K562 (cell line): ENCODE measurements around the gene KCNJ9. TPM values are rescaled to one million over a fixed set of nuclear protein-coding genes. Genes with fewer than 3 reads are reported as not detected.

Experiments
- ARID2 ChIP-seq: fragments of 450-650 bp; IDR thresholded peaks from 2 replicates; pipeline ENCODE4 v1.6.1; 2017; ENCODE audit warnings: antibody characterized with exemption, mild to moderate bottlenecking
- CHD1 ChIP-seq: fragments of 200-600 bp; sonication (generic); IDR thresholded peaks from one replicate; pipeline ENCODE4 v1.6.1; 2012; ENCODE audit warnings: mild to moderate bottlenecking, moderate library complexity, low read length, inconsistent platforms
- DNMT1 ChIP-seq: fragments of 450-650 bp; IDR thresholded peaks from 2 replicates; pipeline ENCODE4 v1.6.1; 2016; ENCODE audit warnings: antibody characterized with exemption, mild to moderate bottlenecking
- GABPB2 ChIP-seq: fragments of 250-450 bp; sonication (Bioruptor Pico); conservative IDR thresholded peaks from 2 replicates; pipeline ENCODE4 v1.5.1; 2021; ENCODE audit warnings: mild to moderate bottlenecking
- HNRNPK ChIP-seq: fragments of 200-400 bp; formaldehyde crosslinking; IDR thresholded peaks from one replicate; pipeline ENCODE4 v1.6.1; 2018; ENCODE audit warnings: mild to moderate bottlenecking, low read depth, low read length; ENCODE audit not compliant: poor library complexity, severe bottlenecking
- MCM5 ChIP-seq: fragments of 450-650 bp; IDR thresholded peaks from 2 replicates; pipeline ENCODE4 v1.6.1; 2016; ENCODE audit warnings: low read depth
- MTA2 ChIP-seq: fragments of 450-650 bp; IDR thresholded peaks from 2 replicates; pipeline ENCODE4 v1.6.1; 2016; ENCODE audit warnings: low read depth
- PCBP2 ChIP-seq: fragments of 200-400 bp; formaldehyde crosslinking; IDR thresholded peaks from 2 replicates; pipeline ENCODE4 v1.6.1; 2018; ENCODE audit warnings: low read length, low read depth, mild to moderate bottlenecking, moderate library complexity; ENCODE audit not compliant: poor library complexity, severe bottlenecking
- RFX5 ChIP-seq: IDR thresholded peaks from 2 replicates; pipeline ENCODE4 v1.6.1; 2011; ENCODE audit warnings: low read depth, mild to moderate bottlenecking, improper control_type of control experiment, low read length
- SPI1 ChIP-seq: IDR thresholded peaks from 2 replicates; pipeline ENCODE4 v1.6.1; 2011; ENCODE audit warnings: low read depth, low read length, control low read depth, borderline replicate concordance
- SREBF1 ChIP-seq: fragments of 150-350 bp; IDR thresholded peaks from 2 replicates; pipeline ENCODE4 v1.6.1; 2014; ENCODE audit warnings: antibody characterized with exemption, low read depth, low read length, borderline replicate concordance
- ZBTB8A ChIP-seq: fragments of 450-650 bp; IDR thresholded peaks from 2 replicates; pipeline ENCODE4 v1.6.1; 2018; ENCODE audit warnings: mild to moderate bottlenecking, moderate library complexity; ENCODE audit not compliant: partially characterized antibody
- ZFP30 ChIP-seq: fragments of 250-450 bp; sonication (Bioruptor Pico); IDR thresholded peaks from 2 replicates; pipeline ENCODE4 v1.8.0; 2022; ENCODE audit warnings: moderate library complexity, mild to moderate bottlenecking, inconsistent platforms, borderline replicate concordance
- ZNF263 ChIP-seq: sonication (generic); formaldehyde crosslinking; IDR thresholded peaks from 2 replicates; pipeline ENCODE4 v1.8.0; 2022; ENCODE audit warnings: mild to moderate bottlenecking, missing genetic modification reagents, borderline replicate concordance
- ZNF347 ChIP-seq: fragments of 450-650 bp; formaldehyde crosslinking; IDR thresholded peaks from 2 replicates; pipeline ENCODE4 v1.4.0; 2020; ENCODE audit warnings: low read depth, mild to moderate bottlenecking, moderate library complexity
- ZNF586 ChIP-seq: fragments of 450-650 bp; formaldehyde crosslinking; conservative IDR thresholded peaks from 2 replicates; pipeline ENCODE4 v1.4.0; 2020; ENCODE audit warnings: mild to moderate bottlenecking, moderate library complexity
- ZNF76 ChIP-seq: fragments of 250-450 bp; sonication (Bioruptor Pico); IDR thresholded peaks from 2 replicates; pipeline ENCODE4 v1.4.0; 2020; ENCODE audit warnings: mild to moderate bottlenecking, moderate library complexity, borderline replicate concordance
- ZNF830 ChIP-seq: fragments of 250-450 bp; sonication (Bioruptor Pico); IDR thresholded peaks from 2 replicates; pipeline ENCODE4 v1.5.0; 2021; ENCODE audit warnings: mild to moderate bottlenecking
- polyA plus RNA-seq, 8 experiments: library from polyadenylated mRNA; depleted of rRNA in 4 of 8; stranded (reverse) in 5 of 8; unstranded in 3 of 8; fragments of >200 nt; fragmentation: Nextera tagmentation in 2 of 8; fragmentation: Illumina TruSeq in 1 of 8; extraction: Ambion mirVana in 2 of 8; extraction: Trizol in 1 of 8; gene quantifications; 2 replicates each; pipeline versions ENCODE4 v1.2.1 to v1.2.3, GENCODE V29; 2011 to 2014; ENCODE audit warnings: inconsistent platforms in 1 of 8, missing spikeins in 1 of 8
- total RNA-seq, 7 experiments: library from RNA; depleted of rRNA in 6 of 7; stranded (reverse); fragments of >200 nt in 6 of 7; fragmentation: Illumina TruSeq in 2 of 7; extraction: Trizol in 2 of 7; gene quantifications; 2 replicates each; pipeline versions ENCODE4 v1.2.1 to v1.2.3, GENCODE V29; 2011 to 2021; ENCODE audit warnings: low replicate concordance in 1 of 7
- TF ChIP-seq, protein P1 (sequence below): fragments of 250-450 bp; sonication (Bioruptor Pico); IDR thresholded peaks from 2 replicates; pipeline ENCODE4 v1.4.0; 2020; ENCODE audit warnings: mild to moderate bottlenecking, moderate library complexity
- TF ChIP-seq, protein P2 (sequence below), 3 experiments: IDR thresholded peaks in 2 of 3; conservative IDR thresholded peaks in 1 of 3; 2 replicates each; pipeline ENCODE4 v1.5.1; 2011 to 2012; ENCODE audit warnings: low read length in 3 of 3, mild to moderate bottlenecking in 3 of 3, control low read depth in 2 of 3, improper control_type of control experiment in 1 of 3, inconsistent platforms in 1 of 3, low read depth in 1 of 3, mixed read lengths in 1 of 3, moderate library complexity in 1 of 3; ENCODE audit not compliant: insufficient read depth in 2 of 3
- TF ChIP-seq, protein P3 (sequence below): fragments of 450-650 bp; formaldehyde crosslinking; IDR thresholded peaks from 2 replicates; pipeline ENCODE4 v1.4.0; 2022; ENCODE audit warnings: mild to moderate bottlenecking, moderate library complexity

The KCNJ9 gene
- total and polyA plus RNA-seq, 9 of the 15 experiments (the other 6 are each of a cell fraction or from before 2014, with no cell fraction given) = not detected

DNA sequence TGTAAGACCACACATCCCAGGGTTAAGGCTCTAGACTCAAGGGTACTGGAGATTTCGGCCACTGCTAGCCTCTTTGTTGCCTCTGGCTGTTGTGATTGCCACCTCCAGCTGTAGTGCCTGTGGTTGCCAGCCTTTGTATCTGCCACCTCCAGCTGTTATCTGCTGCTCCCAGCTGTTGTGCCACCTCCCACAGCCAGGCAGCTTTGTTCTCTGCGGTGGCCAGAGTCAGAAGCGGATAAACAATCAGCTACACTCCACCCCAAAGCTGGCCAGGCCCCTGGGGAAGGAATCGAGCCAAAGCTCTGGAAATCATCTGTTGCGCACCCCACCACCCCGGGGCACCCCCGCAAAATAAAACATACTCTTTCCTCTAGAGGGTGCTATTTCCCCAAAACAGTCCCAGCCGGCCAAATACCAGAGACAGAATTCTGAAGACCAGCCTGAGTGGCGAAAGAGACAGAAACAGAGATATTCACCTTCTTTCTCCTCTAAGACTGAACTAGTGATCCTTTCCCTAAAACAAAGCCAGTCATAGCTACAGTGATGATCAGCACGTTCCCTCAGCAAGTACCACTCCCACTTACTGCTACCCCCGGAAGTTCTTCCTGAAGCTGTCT lies 34.7 kb upstream of the KCNJ9 start (continued):
- TF ChIP-seq, protein P1, sequence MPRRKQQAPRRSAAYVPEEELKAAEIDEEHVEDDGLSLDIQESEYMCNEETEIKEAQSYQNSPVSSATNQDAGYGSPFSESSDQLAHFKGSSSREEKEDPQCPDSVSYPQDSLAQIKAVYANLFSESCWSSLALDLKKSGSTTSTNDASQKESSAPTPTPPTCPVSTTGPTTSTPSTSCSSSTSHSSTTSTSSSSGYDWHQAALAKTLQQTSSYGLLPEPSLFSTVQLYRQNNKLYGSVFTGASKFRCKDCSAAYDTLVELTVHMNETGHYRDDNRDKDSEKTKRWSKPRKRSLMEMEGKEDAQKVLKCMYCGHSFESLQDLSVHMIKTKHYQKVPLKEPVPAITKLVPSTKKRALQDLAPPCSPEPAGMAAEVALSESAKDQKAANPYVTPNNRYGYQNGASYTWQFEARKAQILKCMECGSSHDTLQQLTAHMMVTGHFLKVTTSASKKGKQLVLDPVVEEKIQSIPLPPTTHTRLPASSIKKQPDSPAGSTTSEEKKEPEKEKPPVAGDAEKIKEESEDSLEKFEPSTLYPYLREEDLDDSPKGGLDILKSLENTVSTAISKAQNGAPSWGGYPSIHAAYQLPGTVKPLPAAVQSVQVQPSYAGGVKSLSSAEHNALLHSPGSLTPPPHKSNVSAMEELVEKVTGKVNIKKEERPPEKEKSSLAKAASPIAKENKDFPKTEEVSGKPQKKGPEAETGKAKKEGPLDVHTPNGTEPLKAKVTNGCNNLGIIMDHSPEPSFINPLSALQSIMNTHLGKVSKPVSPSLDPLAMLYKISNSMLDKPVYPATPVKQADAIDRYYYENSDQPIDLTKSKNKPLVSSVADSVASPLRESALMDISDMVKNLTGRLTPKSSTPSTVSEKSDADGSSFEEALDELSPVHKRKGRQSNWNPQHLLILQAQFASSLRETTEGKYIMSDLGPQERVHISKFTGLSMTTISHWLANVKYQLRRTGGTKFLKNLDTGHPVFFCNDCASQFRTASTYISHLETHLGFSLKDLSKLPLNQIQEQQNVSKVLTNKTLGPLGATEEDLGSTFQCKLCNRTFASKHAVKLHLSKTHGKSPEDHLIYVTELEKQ (CRISPR knock-in tag) = no peak
- no peak for TF ChIP-seq RFX5
- TF ChIP-seq SPI1 = no peak
- TF ChIP-seq ZNF830 = no peak
- TF ChIP-seq PCBP2 = no peak
- no peak for TF ChIP-seq ARID2
- TF ChIP-seq SREBF1 = no peak
- no peak for TF ChIP-seq GABPB2 (CRISPR knock-in tag)
- TF ChIP-seq ZNF347 = no peak
- no peak; the same call in 1 of the 2 replicates for TF ChIP-seq ZNF263 (CRISPR knock-in tag)
- TF ChIP-seq ZBTB8A = no peak
- no peak for TF ChIP-seq HNRNPK
- TF ChIP-seq ZNF586 (CRISPR knock-in tag) = no peak
- TF ChIP-seq, protein P2, sequence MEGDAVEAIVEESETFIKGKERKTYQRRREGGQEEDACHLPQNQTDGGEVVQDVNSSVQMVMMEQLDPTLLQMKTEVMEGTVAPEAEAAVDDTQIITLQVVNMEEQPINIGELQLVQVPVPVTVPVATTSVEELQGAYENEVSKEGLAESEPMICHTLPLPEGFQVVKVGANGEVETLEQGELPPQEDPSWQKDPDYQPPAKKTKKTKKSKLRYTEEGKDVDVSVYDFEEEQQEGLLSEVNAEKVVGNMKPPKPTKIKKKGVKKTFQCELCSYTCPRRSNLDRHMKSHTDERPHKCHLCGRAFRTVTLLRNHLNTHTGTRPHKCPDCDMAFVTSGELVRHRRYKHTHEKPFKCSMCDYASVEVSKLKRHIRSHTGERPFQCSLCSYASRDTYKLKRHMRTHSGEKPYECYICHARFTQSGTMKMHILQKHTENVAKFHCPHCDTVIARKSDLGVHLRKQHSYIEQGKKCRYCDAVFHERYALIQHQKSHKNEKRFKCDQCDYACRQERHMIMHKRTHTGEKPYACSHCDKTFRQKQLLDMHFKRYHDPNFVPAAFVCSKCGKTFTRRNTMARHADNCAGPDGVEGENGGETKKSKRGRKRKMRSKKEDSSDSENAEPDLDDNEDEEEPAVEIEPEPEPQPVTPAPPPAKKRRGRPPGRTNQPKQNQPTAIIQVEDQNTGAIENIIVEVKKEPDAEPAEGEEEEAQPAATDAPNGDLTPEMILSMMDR (IDR thresholded peaks at IDR 0.05 in 2 of 3, conservative IDR thresholded peaks at IDR 0.05 in 1 of 3; ENCODE audit: insufficient read depth in 2 of 3, low read depth in 1 of 3, low read length in 3 of 3) = peak; percentile 76 to 90 (median 81)
- TF ChIP-seq MCM5 = no peak
- TF ChIP-seq, protein P3, sequence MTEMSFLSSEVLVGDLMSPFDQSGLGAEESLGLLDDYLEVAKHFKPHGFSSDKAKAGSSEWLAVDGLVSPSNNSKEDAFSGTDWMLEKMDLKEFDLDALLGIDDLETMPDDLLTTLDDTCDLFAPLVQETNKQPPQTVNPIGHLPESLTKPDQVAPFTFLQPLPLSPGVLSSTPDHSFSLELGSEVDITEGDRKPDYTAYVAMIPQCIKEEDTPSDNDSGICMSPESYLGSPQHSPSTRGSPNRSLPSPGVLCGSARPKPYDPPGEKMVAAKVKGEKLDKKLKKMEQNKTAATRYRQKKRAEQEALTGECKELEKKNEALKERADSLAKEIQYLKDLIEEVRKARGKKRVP (CRISPR knock-in tag) = peak; percentile 68; the same call in 1 of the 2 replicates
- no peak for TF ChIP-seq CHD1
- no peak for TF ChIP-seq ZNF76
- no peak for TF ChIP-seq ZFP30
- TF ChIP-seq DNMT1 = no peak
- TF ChIP-seq MTA2 = peak; percentile 98
